GM18951 (cell line): ENCODE data around the gene BRD1.

Experiments used
- POLR2A ChIP-seq: IDR thresholded peaks from 4 replicates; pipeline ENCODE4 v1.6.1; 2011; ENCODE audit warnings: mild to moderate bottlenecking; ENCODE audit not compliant: insufficient read length, insufficient read depth; ENCODE audit errors: extremely low read depth
- in situ Hi-C: fragments of 300-500 bp; cut with MboI; formaldehyde crosslinking; loops from one replicate; pipeline ENCODE4 v1.12.0; 2022; ENCODE audit warnings: low sequenced_read_pairs, mixed read lengths, inconsistent platforms; ENCODE audit not compliant: unreplicated experiment

BRD1 gene

GRCh38 chr22:49827853-49828598 lies at the start of gene BRD1:
Gene BRD1, minus strand, starts transcription at chr22:49827873. Its CDS starts 3,556 bp downstream, at chr22:49824317.
- in situ Hi-C loops, result no loop called here
- TF ChIP-seq POLR2A, result peak; percentile 74

GRCh38 chr22:49873228-49873940 lies 45.7 kb upstream of the BRD1 start:
- in situ Hi-C loops, result no loop called here
- TF ChIP-seq POLR2A, result no peak

GRCh38 chr22:49872347-49872746 lies 44.7 kb upstream of the BRD1 start:
- no peak for TF ChIP-seq POLR2A
- in situ Hi-C loops, result no loop called here

- no peak for TF ChIP-seq POLR2A
- in situ Hi-C loops, result no loop called here
Observed at GRCh38 chr22:49871482-49871881, 43.8 kb upstream of the BRD1 start.

- in situ Hi-C loops, result no loop called here
- TF ChIP-seq POLR2A, result no peak
Observed at GRCh38 chr22:49869845-49870712, 42.4 kb upstream of the BRD1 start.

GRCh38 chr22:49869086-49869830 lies 41.6 kb upstream of the BRD1 start:
- no peak for TF ChIP-seq POLR2A
- in situ Hi-C loops, result no loop called here

- in situ Hi-C loops, result no loop called here
Observed at GRCh38 chr22:49867303-49868265, 39.9 kb upstream of the BRD1 start.

GRCh38 chr22:49866646-49867045 lies 39.0 kb upstream of the BRD1 start:
- in situ Hi-C loops, result no loop called here
- no peak for TF ChIP-seq POLR2A

More at GRCh38 chr22:49867303-49868265, 39.9 kb upstream of the BRD1 start:
- TF ChIP-seq POLR2A, result no peak

GRCh38 chr22:49866134-49866533 lies 38.5 kb upstream of the BRD1 start:
- no peak for TF ChIP-seq POLR2A
- in situ Hi-C loops, result no loop called here

- in situ Hi-C loops, result no loop called here
- no peak for TF ChIP-seq POLR2A
Observed at GRCh38 chr22:49865156-49865555, 37.5 kb upstream of the BRD1 start.

GRCh38 chr22:49863931-49864330 lies 36.3 kb upstream of the BRD1 start:
- TF ChIP-seq POLR2A, result no peak
- in situ Hi-C loops, result no loop called here

- in situ Hi-C loops, result no loop called here
- no peak for TF ChIP-seq POLR2A
Observed at GRCh38 chr22:49862496-49862776, 34.8 kb upstream of the BRD1 start.
